GM21825 (cell line): Measurements from ENCODE around the gene RENBP.

Experiments used
- ATAC-seq: cut with Tn5 transposase; IDR thresholded peaks from one replicate; pipeline ENCODE4 v1.9.1; 2021; ENCODE audit warnings: mild to moderate bottlenecking, moderate library complexity; ENCODE audit not compliant: unreplicated experiment

Gene RENBP

DNA sequence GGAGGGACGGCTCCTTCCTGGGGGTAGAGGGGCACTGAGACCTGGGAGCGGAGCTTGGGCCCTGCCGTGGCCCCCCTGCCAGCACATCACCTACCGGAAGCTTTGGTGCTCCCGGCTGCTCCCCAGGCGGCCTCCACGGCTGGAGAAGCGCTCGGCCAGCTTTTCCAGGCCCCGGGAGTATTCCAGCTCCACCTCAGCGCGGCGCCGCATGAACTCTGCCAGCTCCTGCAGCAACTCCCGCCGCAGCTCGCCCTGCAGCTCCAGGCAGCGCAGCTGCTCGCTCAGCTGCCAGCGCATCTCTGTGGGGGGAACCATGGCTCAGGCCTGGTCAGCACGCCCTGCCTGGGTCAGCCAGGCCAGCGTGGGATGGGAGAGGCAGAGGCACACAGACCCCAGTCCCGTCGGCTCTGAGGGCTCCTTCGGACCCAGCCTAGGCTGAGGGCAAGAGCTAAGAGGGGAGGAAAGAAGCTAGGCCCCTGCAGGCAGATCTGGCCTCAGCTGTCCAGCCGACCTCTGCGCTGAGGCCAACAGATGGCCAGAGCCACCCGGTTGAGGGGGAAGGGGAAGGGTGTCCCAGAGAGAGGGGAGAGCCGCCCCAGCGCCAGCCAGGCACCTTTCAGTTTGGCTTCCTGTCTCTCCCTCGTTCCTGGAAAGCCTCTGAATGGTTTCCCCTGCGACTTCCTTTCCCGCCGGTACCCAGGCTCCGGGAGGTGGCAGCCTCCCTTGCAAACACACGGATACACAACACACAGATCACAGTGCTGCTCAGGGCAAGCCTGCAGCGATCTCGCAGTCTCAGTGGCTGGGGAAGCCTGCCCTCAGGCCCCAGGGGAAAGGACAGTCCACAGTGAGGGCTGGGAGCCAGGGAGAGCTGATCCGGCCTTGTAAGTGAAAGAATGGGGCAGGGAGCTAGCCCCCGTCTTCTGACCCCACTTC, 22.7 kb downstream of the RENBP start:
- ATAC-seq: no peak

- no peak for ATAC-seq
Observed at GRCh38 chrX:153921070-153921469, 23.4 kb downstream of the RENBP start.

GRCh38 chrX:153920546-153920945, 23.9 kb downstream of the RENBP start:
- no peak for ATAC-seq

GRCh38 chrX:153919281-153919680, 25.2 kb downstream of the RENBP start:
- ATAC-seq: no peak

GRCh38 chrX:153917869-153918268, 26.6 kb downstream of the RENBP start:
- no peak for ATAC-seq

GRCh38 chrX:153913701-153914100, 30.7 kb downstream of the RENBP start:
- no peak for ATAC-seq

DNA sequence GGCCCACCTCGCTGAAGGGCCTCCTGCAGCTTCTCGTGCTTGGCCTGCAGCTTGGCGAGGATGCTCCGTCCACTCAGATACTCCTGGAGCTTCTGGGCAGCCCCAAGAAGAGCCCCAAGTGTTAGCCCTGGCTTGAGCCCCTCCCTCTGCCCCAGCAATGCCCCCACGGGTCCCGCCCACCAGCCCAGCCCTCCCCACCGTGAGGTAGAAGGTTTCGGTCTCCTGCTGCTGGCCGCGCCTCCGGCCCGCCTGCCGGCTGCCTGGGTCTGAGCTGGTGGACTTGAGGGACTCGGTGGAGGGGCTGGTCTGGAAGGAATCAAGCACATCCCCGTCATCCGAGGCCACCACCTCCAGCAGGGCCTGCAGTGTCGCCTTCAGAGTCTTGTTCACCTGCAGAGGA, 31.2 kb downstream of the RENBP start:
- ATAC-seq: no peak

DNA sequence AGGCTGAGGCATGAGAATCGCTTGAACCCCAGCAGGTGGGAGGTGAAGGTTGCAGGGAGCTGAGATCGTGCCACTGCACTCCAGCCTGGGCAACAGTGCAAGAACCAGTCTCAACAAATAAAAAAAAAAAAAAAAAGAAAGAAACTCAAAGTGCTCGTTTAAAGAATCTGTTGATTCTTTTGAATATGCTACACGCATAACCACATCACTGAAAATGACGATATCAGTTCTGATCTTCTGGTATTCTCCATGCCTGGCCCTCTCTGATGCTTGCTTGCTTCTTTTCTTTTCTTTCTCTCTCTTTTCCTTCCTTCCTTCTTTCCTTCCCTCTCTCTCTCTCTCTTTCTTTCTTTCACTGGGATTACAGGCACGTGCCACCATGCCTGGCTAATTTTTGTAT, 32.6 kb downstream of the RENBP start:
- no peak for ATAC-seq

- no peak for ATAC-seq
Observed at GRCh38 chrX:153910446-153910845, 34.0 kb downstream of the RENBP start.

DNA sequence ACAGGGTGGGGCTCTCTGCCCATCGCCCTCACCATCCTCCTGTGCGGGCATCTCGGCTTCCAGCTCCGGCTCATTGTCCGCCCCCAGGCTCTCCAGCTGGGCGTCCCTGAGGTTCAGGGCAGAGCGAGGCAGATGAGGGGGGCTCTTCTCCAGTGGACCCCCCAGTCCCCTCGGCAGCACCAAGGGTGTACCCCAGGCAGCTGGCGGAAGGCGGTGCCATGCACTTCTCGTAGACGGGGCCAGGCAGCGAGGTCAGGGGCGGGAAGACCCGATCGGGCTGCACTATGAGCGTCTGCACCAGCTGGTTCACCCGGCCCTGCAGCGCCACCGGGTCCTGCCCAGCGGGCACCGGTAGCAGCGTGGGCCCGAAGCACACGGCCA, 34.5 kb downstream of the RENBP start:
- no peak for ATAC-seq

- no peak for ATAC-seq
Observed at GRCh38 chrX:153909024-153909979, 35.1 kb downstream of the RENBP start.

DNA sequence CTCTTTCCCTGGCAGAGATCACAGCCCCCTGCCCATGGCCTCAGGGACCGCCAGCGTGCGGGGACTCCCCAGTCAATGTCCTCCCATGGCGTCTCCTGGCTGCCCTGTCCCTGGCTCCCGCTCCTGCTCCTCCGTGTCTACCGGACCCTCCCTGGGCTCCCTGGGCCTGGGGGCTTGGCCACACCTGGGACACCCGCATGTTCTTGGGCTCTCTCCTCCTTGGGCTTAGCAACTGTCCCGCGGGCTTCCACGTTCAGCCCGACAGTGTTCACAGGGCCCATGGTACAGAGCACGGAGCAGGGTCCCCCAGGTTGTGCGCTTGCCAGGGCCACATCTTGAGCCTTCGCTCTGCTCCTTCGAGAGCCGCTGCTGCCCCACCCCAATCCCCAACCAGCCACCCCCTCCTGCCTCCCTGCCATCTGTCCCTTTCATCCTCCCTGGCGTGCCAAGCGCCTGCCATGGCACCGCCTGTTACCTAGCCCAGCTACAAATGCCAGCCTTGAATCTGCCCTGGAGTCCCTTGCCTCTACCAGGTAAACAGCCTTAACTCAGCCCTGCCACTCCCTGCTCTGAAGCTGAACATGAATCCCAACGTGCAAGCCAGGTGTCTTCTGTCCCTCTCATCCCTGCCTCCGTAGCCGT, 36.1 kb downstream of the RENBP start:
- no peak for ATAC-seq

DNA sequence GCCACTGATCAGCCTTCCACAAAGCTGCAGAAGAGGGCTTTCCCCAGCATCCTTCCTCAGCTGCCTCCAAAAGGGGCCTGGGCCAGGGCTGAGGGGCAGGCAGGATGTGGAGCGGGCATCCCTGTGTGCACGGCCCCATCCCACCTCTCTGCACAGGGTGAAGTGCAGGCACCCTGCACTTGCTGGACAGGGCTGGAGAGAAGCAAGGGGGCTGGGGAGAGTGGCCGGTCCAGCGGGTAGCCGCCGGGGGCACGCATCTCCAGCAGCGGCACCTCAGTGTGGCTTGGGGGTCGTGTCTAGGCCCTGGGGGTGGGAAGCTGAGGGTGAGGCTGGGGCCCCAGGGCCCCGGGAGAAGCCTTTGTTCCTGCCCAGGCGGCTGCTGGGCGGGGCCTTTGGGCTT, 37.0 kb downstream of the RENBP start:
- ATAC-seq: no peak

DNA sequence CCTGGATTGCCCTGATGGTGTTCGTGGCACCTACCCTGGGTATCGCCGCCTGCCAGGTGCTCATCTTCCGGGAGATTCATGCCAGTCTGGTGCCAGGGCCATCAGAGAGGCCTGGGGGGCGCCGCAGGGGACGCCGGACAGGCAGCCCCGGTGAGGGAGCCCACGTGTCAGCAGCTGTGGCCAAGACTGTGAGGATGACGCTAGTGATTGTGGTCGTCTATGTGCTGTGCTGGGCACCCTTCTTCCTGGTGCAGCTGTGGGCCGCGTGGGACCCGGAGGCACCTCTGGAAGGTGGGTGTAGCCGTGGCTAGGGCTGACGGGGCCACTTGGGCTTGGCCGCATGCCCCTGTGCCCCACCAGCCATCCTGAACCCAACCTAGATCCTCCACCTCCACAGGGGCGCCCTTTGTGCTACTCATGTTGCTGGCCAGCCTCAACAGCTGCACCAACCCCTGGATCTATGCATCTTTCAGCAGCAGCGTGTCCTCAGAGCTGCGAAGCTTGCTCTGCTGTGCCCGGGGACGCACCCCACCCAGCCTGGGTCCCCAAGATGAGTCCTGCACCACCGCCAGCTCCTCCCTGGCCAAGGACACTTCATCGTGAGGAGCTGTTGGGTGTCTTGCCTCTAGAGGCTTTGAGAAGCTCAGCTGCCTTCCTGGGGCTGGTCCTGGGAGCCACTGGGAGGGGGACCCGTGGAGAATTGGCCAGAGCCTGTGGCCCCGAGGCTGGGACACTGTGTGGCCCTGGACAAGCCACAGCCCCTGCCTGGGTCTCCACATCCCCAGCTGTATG, 38.1 kb downstream of the RENBP start:
- no peak for ATAC-seq

GRCh38 chrX:153905481-153906095, 38.9 kb downstream of the RENBP start:
- ATAC-seq: no peak

GRCh38 chrX:153903991-153904957, 40.2 kb downstream of the RENBP start, which contains the start of gene AVPR2:
TSS of gene AVPR2 (plus strand) at chrX:153904673. CDS start at chrX:153905146, 473 bp downstream.
- ATAC-seq: no peak

- ATAC-seq: no peak
Observed at GRCh38 chrX:153903238-153903980, 41.0 kb downstream of the RENBP start.

- ATAC-seq: no peak
Observed at GRCh38 chrX:153902385-153902784, 42.1 kb downstream of the RENBP start.
